ENCODE results near the gene MYO18B.

MYO18B gene

DNA sequence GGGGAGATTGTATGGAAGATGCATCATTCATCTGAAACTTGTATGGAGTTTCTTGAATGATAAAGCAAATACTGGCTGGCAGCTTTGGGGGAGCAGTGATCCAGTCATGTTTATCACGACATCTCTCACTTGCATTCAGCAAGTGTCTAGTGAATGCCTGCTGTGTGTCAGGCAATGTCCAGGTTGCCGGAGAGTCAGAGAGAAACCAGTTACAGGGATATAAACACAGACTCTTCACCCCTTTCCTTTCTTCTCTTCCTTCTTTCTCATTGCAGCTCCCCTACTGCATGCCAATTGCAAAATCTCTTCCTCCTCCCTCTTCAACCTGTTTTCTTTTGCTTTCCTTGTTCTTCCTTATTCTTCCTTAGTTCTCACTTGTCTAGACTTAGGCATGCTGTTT, 220.7 kb downstream of the MYO18B start:
- no peak for TF ChIP-seq RAD21 (IDR thresholded peaks at IDR 0.05; ENCODE audit: low read depth)
- no peak for TF ChIP-seq YY1 (IDR thresholded peaks at IDR 0.05; ENCODE audit: low read depth)
- TF ChIP-seq, protein P1, sequence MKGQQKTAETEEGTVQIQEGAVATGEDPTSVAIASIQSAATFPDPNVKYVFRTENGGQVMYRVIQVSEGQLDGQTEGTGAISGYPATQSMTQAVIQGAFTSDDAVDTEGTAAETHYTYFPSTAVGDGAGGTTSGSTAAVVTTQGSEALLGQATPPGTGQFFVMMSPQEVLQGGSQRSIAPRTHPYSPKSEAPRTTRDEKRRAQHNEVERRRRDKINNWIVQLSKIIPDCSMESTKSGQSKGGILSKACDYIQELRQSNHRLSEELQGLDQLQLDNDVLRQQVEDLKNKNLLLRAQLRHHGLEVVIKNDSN (IDR thresholded peaks at IDR 0.05), result no peak
- TF ChIP-seq, protein P2, sequence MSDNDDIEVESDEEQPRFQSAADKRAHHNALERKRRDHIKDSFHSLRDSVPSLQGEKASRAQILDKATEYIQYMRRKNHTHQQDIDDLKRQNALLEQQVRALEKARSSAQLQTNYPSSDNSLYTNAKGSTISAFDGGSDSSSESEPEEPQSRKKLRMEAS (IDR thresholded peaks at IDR 0.05), result no peak
- no peak for TF ChIP-seq EP300 (IDR thresholded peaks at IDR 0.05; ENCODE audit: borderline replicate concordance)
- TF ChIP-seq TEAD4 (IDR thresholded peaks at IDR 0.05), result no peak
- TF ChIP-seq ZBTB7A (IDR thresholded peaks at IDR 0.05; ENCODE audit: low read depth), result no peak
- no peak for TF ChIP-seq TCF12 (IDR thresholded peaks at IDR 0.05; ENCODE audit: low read depth)
- TF ChIP-seq CREB1 (IDR thresholded peaks at IDR 0.05; ENCODE audit: low read depth), result no peak
- no peak for TF ChIP-seq NFIC (IDR thresholded peaks at IDR 0.05)
- TF ChIP-seq TAF1 (IDR thresholded peaks at IDR 0.05; ENCODE audit: low read depth), result no peak
- TF ChIP-seq, protein P3, sequence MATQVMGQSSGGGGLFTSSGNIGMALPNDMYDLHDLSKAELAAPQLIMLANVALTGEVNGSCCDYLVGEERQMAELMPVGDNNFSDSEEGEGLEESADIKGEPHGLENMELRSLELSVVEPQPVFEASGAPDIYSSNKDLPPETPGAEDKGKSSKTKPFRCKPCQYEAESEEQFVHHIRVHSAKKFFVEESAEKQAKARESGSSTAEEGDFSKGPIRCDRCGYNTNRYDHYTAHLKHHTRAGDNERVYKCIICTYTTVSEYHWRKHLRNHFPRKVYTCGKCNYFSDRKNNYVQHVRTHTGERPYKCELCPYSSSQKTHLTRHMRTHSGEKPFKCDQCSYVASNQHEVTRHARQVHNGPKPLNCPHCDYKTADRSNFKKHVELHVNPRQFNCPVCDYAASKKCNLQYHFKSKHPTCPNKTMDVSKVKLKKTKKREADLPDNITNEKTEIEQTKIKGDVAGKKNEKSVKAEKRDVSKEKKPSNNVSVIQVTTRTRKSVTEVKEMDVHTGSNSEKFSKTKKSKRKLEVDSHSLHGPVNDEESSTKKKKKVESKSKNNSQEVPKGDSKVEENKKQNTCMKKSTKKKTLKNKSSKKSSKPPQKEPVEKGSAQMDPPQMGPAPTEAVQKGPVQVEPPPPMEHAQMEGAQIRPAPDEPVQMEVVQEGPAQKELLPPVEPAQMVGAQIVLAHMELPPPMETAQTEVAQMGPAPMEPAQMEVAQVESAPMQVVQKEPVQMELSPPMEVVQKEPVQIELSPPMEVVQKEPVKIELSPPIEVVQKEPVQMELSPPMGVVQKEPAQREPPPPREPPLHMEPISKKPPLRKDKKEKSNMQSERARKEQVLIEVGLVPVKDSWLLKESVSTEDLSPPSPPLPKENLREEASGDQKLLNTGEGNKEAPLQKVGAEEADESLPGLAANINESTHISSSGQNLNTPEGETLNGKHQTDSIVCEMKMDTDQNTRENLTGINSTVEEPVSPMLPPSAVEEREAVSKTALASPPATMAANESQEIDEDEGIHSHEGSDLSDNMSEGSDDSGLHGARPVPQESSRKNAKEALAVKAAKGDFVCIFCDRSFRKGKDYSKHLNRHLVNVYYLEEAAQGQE (IDR thresholded peaks at IDR 0.05; ENCODE audit: low read depth), result no peak
- TF ChIP-seq EGR1 (IDR thresholded peaks at IDR 0.05), result no peak
- no peak for TF ChIP-seq FOXM1 (IDR thresholded peaks at IDR 0.05; ENCODE audit: borderline replicate concordance, low read depth)
- TF ChIP-seq CEBPB (IDR thresholded peaks at IDR 0.05), result no peak

DNA sequence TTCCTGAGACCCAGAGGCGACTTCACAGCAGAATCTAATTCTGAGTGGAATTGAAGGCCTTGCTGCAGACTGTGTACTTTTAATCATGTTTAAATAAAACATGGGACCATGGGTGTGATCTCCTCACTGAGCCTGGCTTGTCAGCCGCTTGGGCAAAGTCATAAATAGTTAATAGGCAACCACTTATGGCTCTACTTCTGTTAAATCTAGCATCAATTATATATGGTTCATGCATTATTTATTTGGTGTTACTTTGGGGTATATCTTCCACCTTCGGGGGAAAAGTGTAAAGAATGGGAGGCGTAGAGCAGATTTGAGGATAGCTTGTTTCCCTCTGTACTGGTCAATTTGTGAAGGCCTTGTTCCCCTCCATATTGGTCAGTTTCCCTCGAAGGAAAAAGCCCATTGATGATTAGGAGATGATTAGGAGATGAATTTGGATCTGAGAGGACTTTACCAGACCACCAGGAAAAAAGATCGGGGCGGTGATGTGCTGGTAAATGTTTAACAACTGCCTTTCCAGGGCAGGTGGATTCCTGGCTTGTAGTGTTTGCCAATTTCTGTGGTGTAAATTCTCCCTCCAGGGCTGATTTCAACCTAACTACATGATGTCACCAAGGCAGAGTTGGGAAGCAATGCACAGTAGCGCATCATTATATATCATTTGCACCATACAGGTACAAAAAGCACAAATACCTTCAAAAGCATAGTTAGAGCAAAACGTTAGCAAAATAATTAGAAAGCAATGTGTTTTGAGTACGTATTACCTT, 223.2 kb downstream of the MYO18B start:
- TF ChIP-seq, protein P1 (IDR thresholded peaks at IDR 0.05), result no peak
- no peak for TF ChIP-seq EP300 (IDR thresholded peaks at IDR 0.05; ENCODE audit: borderline replicate concordance)
- no peak for TF ChIP-seq FOXM1 (IDR thresholded peaks at IDR 0.05; ENCODE audit: borderline replicate concordance, low read depth)
- no peak for TF ChIP-seq CEBPB (IDR thresholded peaks at IDR 0.05)
- TF ChIP-seq CREB1 (IDR thresholded peaks at IDR 0.05; ENCODE audit: low read depth), result no peak
- TF ChIP-seq TCF12 (IDR thresholded peaks at IDR 0.05; ENCODE audit: low read depth), result no peak
- TF ChIP-seq RAD21 (IDR thresholded peaks at IDR 0.05; ENCODE audit: low read depth), result no peak
- no peak for TF ChIP-seq ZBTB7A (IDR thresholded peaks at IDR 0.05; ENCODE audit: low read depth)
- TF ChIP-seq EGR1 (IDR thresholded peaks at IDR 0.05), result no peak
- no peak for TF ChIP-seq TAF1 (IDR thresholded peaks at IDR 0.05; ENCODE audit: low read depth)
- TF ChIP-seq, protein P2 (IDR thresholded peaks at IDR 0.05), result no peak
- no peak for TF ChIP-seq NFIC (IDR thresholded peaks at IDR 0.05)
- TF ChIP-seq, protein P3 (IDR thresholded peaks at IDR 0.05; ENCODE audit: low read depth), result no peak
- TF ChIP-seq YY1 (IDR thresholded peaks at IDR 0.05; ENCODE audit: low read depth), result no peak
- no peak for TF ChIP-seq TEAD4 (IDR thresholded peaks at IDR 0.05)

DNA sequence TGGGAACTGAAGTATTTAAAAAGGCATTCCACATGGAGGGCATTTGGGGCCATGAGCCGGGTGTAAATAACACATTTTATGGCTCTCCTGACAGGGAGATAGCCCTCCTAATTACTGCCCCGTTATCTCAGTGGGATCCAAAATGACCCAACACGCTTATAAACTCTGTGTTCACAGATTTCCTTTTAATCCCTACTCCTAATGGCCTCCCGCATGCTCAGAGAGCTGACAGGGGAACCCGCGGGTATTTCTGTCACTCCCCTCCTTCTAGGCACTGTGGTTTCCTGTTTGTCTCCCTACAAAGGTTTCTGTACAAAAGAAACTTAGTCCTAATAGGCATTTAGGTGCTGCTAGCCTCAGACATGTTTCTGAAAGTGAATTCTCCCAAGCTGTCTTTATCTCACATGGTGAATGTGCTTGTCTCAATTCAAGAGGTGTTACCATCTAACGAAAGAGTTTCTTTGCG, 224.5 kb downstream of the MYO18B start:
- TF ChIP-seq FOXM1 (IDR thresholded peaks at IDR 0.05; ENCODE audit: borderline replicate concordance, low read depth), result no peak
- TF ChIP-seq, protein P3 (IDR thresholded peaks at IDR 0.05; ENCODE audit: low read depth), result no peak
- TF ChIP-seq, protein P2 (IDR thresholded peaks at IDR 0.05), result no peak
- TF ChIP-seq RAD21 (IDR thresholded peaks at IDR 0.05; ENCODE audit: low read depth), result no peak
- TF ChIP-seq EP300 (IDR thresholded peaks at IDR 0.05; ENCODE audit: borderline replicate concordance), result no peak
- no peak for TF ChIP-seq CEBPB (IDR thresholded peaks at IDR 0.05)
- no peak for TF ChIP-seq ZBTB7A (IDR thresholded peaks at IDR 0.05; ENCODE audit: low read depth)
- no peak for TF ChIP-seq TEAD4 (IDR thresholded peaks at IDR 0.05)
- TF ChIP-seq NFIC (IDR thresholded peaks at IDR 0.05), result no peak
- no peak for TF ChIP-seq TCF12 (IDR thresholded peaks at IDR 0.05; ENCODE audit: low read depth)
- TF ChIP-seq EGR1 (IDR thresholded peaks at IDR 0.05), result no peak
- TF ChIP-seq, protein P1 (IDR thresholded peaks at IDR 0.05), result no peak
